RPMI8226 (cell line): ENCODE measurements around the gene POLD4.

ENCODE experiments used
- DNase-seq: peaks from one replicate; pipeline ENCODE4 v3.0.0-alpha.2; 2015

Gene POLD4

GRCh38 chr11:67370351-67371076 is 17.2 kb upstream of the POLD4 start:
- no peak for DNase-seq

- no peak for DNase-seq
Observed at GRCh38 chr11:67369801-67370284, 16.5 kb upstream of the POLD4 start.

GRCh38 chr11:67369275-67369674 is 15.9 kb upstream of the POLD4 start:
- no peak for DNase-seq

- no peak for DNase-seq
Observed at GRCh38 chr11:67368621-67369020, 15.3 kb upstream of the POLD4 start.

- DNase-seq: no peak
Observed at GRCh38 chr11:67367761-67368227, 14.4 kb upstream of the POLD4 start.

GRCh38 chr11:67366961-67367760 is 13.8 kb upstream of the POLD4 start:
- DNase-seq: no peak

- DNase-seq: no peak
Observed at GRCh38 chr11:67366546-67366945, 13.2 kb upstream of the POLD4 start.

GRCh38 chr11:67365736-67366444 is 12.5 kb upstream of the POLD4 start:
- no peak for DNase-seq

- DNase-seq: peak; percentile 49
Observed at GRCh38 chr11:67364783-67365722, 11.7 kb upstream of the POLD4 start.

GRCh38 chr11:67364169-67364568 is 10.8 kb upstream of the POLD4 start:
- no peak for DNase-seq

- no peak for DNase-seq
Observed at GRCh38 chr11:67357831-67358670, 4.7 kb upstream of the POLD4 start.

- DNase-seq: peak; percentile 75
Observed at GRCh38 chr11:67356864-67357561, 3.7 kb upstream of the POLD4 start.

- no peak for DNase-seq
Observed at GRCh38 chr11:67356387-67356863, 3.1 kb upstream of the POLD4 start.

GRCh38 chr11:67355794-67356386 is 2.5 kb upstream of the POLD4 start:
- no peak for DNase-seq

- DNase-seq: no peak
Observed at GRCh38 chr11:67355023-67355793, 1.9 kb upstream of the POLD4 start.

- DNase-seq: no peak
Observed at GRCh38 chr11:67354075-67355022, 1.0 kb upstream of the POLD4 start.

- peak; percentile 77 for DNase-seq
Observed at GRCh38 chr11:67352546-67353316, 615 bp downstream of the POLD4 start.
